ENCODE data around the gene TACC3.
A peak's percentile ranks its signal among the peaks of the same experiment; 100 is the strongest.

TACC3 gene

GRCh38 chr4:1778642-1779392, 57.5 kb downstream of the TACC3 start:
- no peak for DNase-seq

GRCh38 chr4:1779588-1780382, 58.5 kb downstream of the TACC3 start:
- DNase-seq, result no peak

- no peak for DNase-seq
These were observed 59.1 kb downstream of the TACC3 start for GRCh38 chr4:1780435-1780834.

GRCh38 chr4:1783015-1783414, 61.7 kb downstream of the TACC3 start:
- no peak for DNase-seq

GRCh38 chr4:1783970-1784369, 62.6 kb downstream of the TACC3 start:
- no peak for DNase-seq

DNA sequence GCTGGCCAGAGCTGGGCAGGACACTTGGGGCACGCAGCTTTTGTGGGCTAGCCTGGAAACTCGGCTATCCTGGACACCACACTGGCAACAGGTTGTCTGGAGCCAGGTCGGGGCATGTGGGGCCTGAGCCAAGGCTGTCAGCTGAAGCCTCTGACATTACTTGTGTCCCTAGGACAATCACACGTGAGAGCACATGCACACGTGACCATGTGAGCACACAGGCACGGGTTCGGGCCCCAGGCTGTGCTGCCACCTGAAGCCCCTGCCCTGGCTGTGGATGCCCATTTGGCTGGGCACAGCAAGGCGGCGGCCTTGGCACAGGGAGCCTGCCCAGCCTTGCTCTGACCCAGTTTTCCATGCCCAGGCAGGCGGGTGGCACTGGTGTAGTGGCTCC, 63.1 kb downstream of the TACC3 start:
- DNase-seq, result no peak

GRCh38 chr4:1784789-1785591, 63.7 kb downstream of the TACC3 start:
- DNase-seq, result no peak

DNA sequence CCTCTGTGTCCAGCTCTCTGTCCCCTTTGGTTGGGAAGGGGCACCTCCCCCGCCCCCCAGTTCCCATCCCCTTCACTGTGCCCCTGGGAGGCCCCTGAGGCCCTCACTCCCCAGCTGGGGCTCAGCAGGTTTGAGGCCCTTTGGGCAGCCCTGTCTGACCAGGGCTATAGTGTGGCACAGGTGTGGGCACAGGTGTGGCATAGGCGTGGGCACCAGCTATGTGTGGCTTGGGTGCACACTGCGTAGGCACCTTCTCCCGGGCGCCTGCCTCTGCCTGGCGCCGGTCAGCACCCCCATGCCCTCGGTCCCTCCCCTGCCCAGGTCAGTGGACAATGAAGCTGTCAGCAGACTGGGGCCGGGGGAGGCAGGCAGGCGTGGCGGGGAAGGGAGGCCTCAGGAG, 64.3 kb downstream of the TACC3 start:
- DNase-seq, result no peak

GRCh38 chr4:1786544-1787362, 65.4 kb downstream of the TACC3 start:
- no peak for DNase-seq

DNA sequence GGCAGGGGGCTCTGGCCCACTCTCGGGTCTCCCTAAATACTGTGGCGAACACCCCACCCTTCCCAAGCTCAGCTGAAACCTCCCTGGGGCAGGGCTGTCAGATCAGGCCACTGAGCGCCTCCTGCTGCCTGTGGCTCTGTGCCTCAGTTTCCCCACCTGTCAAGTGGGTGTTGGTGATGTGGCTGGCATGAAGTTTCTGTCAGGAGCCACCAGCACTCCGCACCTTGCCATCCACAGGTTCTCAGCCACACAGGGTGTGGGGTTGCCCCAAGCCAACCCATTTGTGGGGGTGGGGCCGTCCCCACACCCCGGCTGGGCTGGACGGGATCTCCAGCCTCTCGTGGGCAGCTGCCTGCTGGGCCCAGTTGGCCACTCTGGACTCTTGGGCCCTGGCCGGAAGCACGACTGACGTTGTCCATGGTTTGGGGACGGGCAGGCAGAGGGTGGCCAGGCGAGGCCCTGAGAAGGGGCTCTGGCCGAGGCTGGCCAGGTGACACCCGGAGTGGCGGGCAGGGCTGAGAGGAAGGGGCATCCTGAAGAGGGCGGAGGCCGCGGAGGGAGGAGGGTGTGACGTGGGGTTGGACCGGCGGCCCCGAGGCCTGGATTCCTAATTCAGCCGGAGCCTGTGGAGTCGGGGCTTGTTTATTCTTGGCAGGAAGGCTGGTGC, 66.2 kb downstream of the TACC3 start:
- DNase-seq, result no peak

DNA sequence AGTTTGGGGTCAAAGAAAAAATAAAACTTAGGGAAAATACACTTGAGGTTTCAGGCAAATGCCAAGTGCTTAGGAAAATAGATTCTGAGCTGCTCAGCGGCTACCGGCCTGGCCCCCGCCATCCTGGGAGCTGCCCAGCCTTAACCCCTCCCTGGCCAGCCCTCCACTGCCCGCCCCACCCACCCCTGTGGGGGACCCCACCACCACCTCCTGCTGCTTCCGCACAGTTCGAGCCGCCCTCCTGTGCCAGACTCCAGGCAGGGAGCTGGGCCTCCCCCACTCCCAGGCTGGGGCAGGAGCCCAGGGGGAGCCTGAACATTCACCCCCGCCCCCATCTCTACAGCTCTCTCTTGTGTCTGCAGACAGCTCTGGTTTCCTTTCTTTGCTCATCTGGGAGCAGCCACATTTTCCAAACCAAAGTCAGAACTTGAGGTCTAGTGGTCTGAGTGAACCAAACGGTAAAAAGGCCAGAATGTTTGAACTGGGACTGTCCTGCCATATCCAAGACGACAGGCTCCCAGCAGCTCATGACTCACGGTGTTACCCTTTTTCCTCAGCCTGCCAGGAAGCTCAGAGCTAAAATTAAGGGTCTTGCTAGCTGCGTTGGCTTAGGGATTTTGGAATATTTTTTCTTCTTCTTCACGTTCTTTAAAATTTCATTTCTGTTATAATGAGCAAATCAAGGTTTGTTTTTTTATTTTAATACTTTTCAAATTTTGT, 67.1 kb downstream of the TACC3 start:
- DNase-seq, result no peak

DNA sequence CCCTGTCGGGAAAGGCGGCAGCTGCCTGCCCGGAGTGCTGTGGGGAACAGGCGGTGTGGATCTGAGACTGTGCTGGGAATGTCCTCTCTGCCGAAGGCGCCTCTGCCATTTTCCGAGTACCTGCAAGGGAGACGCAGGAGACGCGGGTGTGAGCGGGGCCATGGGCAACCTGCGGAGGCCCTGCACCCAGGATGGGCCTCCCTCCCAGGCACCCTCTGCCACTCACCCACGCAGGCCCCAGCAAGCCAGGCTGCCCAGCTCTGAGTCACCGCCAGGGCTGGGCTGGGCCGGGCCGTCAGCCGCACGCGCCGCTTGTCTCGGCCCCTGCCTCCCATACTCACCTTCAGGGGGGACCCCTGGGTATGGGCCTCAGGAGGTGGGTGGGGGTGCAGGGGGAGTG, 68.2 kb downstream of the TACC3 start:
- no peak for DNase-seq

DNA sequence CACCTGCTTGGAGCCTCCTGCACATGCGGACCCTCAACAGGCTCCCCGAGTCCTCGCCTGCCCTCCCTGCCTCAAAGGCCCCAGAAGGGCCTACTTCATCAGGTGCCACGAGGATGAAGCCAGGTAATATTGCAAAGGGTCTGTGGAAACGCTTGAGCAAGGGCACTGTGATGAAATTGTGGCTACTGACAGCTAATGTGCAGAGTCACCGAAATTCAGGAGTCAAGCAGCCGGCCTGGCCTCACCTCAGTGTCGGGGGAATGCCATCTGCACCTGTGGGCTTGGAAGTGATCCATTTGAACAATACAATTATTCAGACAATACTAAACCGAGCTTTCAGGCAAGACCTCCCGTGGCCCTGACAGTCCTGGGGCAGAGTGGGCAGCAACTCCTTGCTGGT, 68.7 kb downstream of the TACC3 start:
- no peak for DNase-seq

GRCh38 chr4:1792158-1792831, 71.0 kb downstream of the TACC3 start:
- no peak for DNase-seq

DNA sequence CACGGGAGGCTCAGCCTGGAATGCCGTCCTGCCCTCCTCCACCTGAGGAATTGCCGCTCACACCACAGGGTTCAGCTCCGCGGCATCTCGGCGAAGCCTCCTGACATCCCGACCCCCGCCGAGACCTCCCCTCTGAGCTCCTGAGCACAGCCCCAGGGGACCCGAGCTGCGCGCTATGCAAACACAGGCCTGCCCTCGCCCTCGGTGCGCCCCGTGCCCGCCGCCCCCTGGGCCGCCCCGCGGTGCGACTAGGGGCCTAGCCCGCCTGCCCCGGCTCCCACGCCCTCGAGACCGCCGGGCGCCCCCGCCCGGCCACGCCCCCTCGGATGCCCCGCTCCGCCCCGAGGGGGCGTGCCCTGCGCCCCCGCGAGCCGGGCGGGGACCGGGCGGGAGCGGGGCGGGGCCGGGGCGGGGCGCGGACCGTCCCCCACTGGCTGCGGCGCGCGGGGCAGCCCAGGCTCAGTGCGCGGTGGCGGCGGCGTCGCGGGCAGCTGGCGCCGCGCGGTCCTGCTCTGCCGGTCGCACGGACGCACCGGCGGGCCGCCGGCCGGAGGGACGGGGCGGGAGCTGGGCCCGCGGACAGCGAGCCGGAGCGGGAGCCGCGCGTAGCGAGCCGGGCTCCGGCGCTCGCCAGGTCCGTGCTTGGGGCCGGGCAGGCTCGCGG, 71.6 kb downstream of the TACC3 start, which contains the start of gene FGFR3:
Gene FGFR3 (plus strand): TSS at position 462 of the 664 bp plus-strand sequence. CDS start 642 bp downstream, outside the sequence.
- DNase-seq, result peak; percentile 24

GRCh38 chr4:1793496-1793840, 72.1 kb downstream of the TACC3 start:
- DNase-seq, result no peak

- no peak for DNase-seq
These were observed 72.9 kb downstream of the TACC3 start for GRCh38 chr4:1793940-1794808.
